GM10847 (cell line): ENCODE results near the gene CD79A.
A peak's percentile ranks its signal among the peaks of the same experiment; 100 is the strongest.

Source experiments
- POLR2A ChIP-seq: IDR thresholded peaks from 2 replicates; pipeline ENCODE4 v1.6.1; 2011; ENCODE audit not compliant: insufficient read length; ENCODE audit errors: extremely low read depth

CD79A gene

GRCh38 chr19:41872384-41872774 lies 4.7 kb upstream of the CD79A start:
- no peak for TF ChIP-seq POLR2A

- no peak for TF ChIP-seq POLR2A
These were observed 4.1 kb upstream of the CD79A start for GRCh38 chr19:41872775-41873647.

GRCh38 chr19:41877916-41878905 lies 1.1 kb downstream of the CD79A start:
- no peak for TF ChIP-seq POLR2A

- TF ChIP-seq POLR2A: no peak
These were observed 2.0 kb downstream of the CD79A start for GRCh38 chr19:41879080-41879479.

GRCh38 chr19:41879670-41880328 lies 2.7 kb downstream of the CD79A start:
- TF ChIP-seq POLR2A: no peak

GRCh38 chr19:41880329-41880708 lies 3.2 kb downstream of the CD79A start:
- no peak for TF ChIP-seq POLR2A

GRCh38 chr19:41882568-41883462 lies 5.7 kb downstream of the CD79A start, which contains the start of gene ARHGEF1:
Gene ARHGEF1 (plus strand): TSS chr19:41883184. CDS start chr19:41888083, 4,899 bp downstream.
- TF ChIP-seq POLR2A: peak; percentile 65

GRCh38 chr19:41883463-41883820 lies 6.4 kb downstream of the CD79A start:
- peak; percentile 21 for TF ChIP-seq POLR2A

- TF ChIP-seq POLR2A: peak; percentile 90
These were observed 7.0 kb downstream of the CD79A start for GRCh38 chr19:41883821-41884733.

GRCh38 chr19:41886761-41887710 lies 10.0 kb downstream of the CD79A start:
- TF ChIP-seq POLR2A: no peak

GRCh38 chr19:41887711-41888382 lies 10.8 kb downstream of the CD79A start:
- TF ChIP-seq POLR2A: no peak

- TF ChIP-seq POLR2A: no peak
These were observed 11.8 kb downstream of the CD79A start for GRCh38 chr19:41888926-41889325.
